Body of pancreas (tissue), 4 donors: ENCODE results near the gene DHRS7B. TPM values are rescaled to one million over a fixed set of nuclear protein-coding genes. Genes with fewer than 3 reads are reported as not detected.

Experiments used
- ATAC-seq: fragments of 150-250 bp; one replicate; pipeline ENCODE4 v1.9.1; 2016
- DNase-seq, 4 donors: peaks; one replicate each; pipeline ENCODE4 v3.0.0-alpha.2; 2019
- H3K27ac ChIP-seq, 4 donors: fragments of 200-600 bp; sonication (generic); 1 replicate in 3 of 4; 2 replicates in 1 of 4; pipeline versions ENCODE4 v1.5.1 to v1.6.1; 2016 to 2019; ENCODE audit warnings: mild to moderate bottlenecking in 1 of 4, mixed read lengths in 1 of 4, moderate library complexity in 1 of 4
- H3K27me3 ChIP-seq, 2 donors: fragments of 200-600 bp; sonication (generic); one replicate each; pipeline ENCODE4 v1.6.0; 2016; ENCODE audit warnings: mild to moderate bottlenecking in 1 of 2
- H3K36me3 ChIP-seq, 2 donors: fragments of 200-600 bp; sonication (generic); replicated peaks in 1 of 2; 2 replicates each; pipeline ENCODE4 v1.5.1; 2016; ENCODE audit warnings: low read depth in 2 of 2; ENCODE audit not compliant: insufficient read depth in 1 of 2
- H3K4me1 ChIP-seq: fragments of 200-600 bp; sonication (generic); one replicate; pipeline ENCODE4 v1.6.0; 2016
- H3K4me3 ChIP-seq, 2 donors: fragments of 200-600 bp; sonication (generic); 1 replicate in 1 of 2; 2 replicates in 1 of 2; pipeline ENCODE4 v1.5.1; 2016 to 2019
- H3K9me3 ChIP-seq, 3 donors: fragments of 200-600 bp; sonication (generic); 1 replicate in 2 of 3; 2 replicates in 1 of 3; pipeline ENCODE4 v1.5.1; 2016
- POLR2A ChIP-seq, 3 donors: fragments of 450-650 bp; IDR thresholded peaks; one replicate each; pipeline ENCODE4 v1.6.1; 2016; ENCODE audit warnings: antibody characterized with exemption in 3 of 3, mild to moderate bottlenecking in 2 of 3
- whole genome bisulfite sequencing, 2 donors: methylation state at CpG; one replicate each; pipeline ENCODE4 v1.1.5; 2017; 5-methylcytosine and 5-hydroxymethylcytosine counted together
- intact Hi-C: fragments of 100-400 bp; cut with DNase I; formaldehyde crosslinking; loops from one replicate; pipeline ENCODE4 v1.15.1; 2023
- total RNA-seq, 2 donors: library from RNA; depleted of rRNA; stranded (reverse); fragments of >200 nt; gene quantifications; one replicate each; pipeline ENCODE4 v1.1.0, GENCODE V29; 2016
- TF ChIP-seq, protein P1 (sequence below), 7 experiments: fragments of 450-650 bp in 4 of 7; fragments of 200-600 bp in 3 of 7; sonication (generic) in 3 of 7; IDR thresholded peaks; one replicate each; pipeline ENCODE4 v1.5.1; 2016 to 2019; ENCODE audit warnings: antibody characterized with exemption in 7 of 7

Gene DHRS7B
- total RNA-seq, 2 donors from 2014 or later = 14.0 to 14.5 TPM

DNA sequence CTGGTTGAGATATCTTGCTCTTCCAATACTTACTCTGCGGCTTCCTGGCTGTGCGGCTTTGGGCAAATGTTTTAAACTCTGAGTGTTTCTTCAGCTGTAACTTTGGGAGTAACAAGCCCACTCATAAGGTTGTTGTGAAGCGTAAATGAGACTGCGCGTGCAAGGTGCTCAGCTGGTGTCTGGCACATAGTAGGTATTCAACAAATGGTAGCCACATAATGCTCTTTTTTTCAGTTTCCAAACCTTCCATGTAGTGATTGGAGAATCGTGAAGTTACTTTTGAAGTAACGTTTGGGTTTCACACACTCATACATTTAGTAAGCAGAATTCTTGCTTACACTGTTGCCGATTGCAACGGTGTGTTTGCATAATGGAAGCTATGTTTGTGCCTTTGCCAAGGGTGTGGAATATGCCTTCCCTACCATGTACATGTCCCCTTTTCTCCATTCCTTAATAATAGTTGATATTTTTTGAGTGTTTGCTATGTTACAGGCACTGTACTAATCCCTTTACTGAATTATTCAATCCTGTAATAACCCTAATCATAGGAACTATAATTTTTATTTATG is 829 bp downstream of the DHRS7B start:
- ATAC-seq = no peak
- peaks cover 13% of the 10 kb centered on the region for H3K4me1 ChIP-seq
- DNase-seq = no peak

DNA sequence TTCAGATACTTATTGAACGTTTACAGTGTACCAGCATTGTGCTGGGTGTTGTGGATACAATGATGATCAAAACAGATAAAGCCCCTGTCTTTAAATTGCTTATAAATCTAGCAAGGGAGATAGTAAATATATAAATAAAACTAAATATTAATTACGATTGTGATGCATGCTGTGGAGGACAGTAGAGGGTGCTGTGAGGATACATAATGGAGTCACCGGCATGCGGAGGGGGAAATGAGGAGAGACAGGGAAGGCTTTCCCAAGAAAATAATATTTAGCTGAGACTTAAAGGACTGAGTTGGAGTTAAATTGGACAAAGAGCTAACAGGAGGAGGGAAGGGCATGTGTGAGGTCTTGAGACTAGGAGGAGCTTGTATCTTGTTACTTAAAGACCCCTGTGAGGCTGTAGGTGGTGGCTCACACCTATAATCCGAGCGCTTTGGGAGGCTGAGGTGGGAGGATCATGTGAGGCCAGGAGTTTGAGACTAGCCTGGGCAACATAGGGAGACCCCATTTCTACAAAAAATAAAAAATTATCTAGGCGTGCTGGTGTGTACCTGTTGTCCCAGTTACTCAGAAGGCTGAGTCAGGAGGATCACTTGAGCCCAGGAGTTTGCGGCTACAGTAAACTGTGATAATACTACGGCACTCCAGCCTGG is 2.4 kb downstream of the DHRS7B start:
- no peak overlapping the region for H3K4me3 ChIP-seq
- intact Hi-C loops = no loop called here
- 66 to 67% methylated on average over 9 of the region's 9 CpGs for WGBS, 2 donors
- peaks cover 13% of the 10 kb centered on the region for H3K4me1 ChIP-seq
- DNase-seq (peak in 3 of 4 donors; percentile 15 to 24 (median 20)), ATAC-seq (no peak)
- H3K36me3 ChIP-seq = no peaks in the 10 kb centered on the region
- no peak for TF ChIP-seq POLR2A (IDR thresholded peaks at IDR 0.05)
- TF ChIP-seq, protein P1, sequence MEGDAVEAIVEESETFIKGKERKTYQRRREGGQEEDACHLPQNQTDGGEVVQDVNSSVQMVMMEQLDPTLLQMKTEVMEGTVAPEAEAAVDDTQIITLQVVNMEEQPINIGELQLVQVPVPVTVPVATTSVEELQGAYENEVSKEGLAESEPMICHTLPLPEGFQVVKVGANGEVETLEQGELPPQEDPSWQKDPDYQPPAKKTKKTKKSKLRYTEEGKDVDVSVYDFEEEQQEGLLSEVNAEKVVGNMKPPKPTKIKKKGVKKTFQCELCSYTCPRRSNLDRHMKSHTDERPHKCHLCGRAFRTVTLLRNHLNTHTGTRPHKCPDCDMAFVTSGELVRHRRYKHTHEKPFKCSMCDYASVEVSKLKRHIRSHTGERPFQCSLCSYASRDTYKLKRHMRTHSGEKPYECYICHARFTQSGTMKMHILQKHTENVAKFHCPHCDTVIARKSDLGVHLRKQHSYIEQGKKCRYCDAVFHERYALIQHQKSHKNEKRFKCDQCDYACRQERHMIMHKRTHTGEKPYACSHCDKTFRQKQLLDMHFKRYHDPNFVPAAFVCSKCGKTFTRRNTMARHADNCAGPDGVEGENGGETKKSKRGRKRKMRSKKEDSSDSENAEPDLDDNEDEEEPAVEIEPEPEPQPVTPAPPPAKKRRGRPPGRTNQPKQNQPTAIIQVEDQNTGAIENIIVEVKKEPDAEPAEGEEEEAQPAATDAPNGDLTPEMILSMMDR (IDR thresholded peaks at IDR 0.05) = peak in 6 of 7 experiments; percentile 24 to 52 (median 41)
- no peaks in the 10 kb centered on the region for H3K27me3 ChIP-seq
- H3K9me3 ChIP-seq = no peaks in the 10 kb centered on the region
- no peak overlapping the region for H3K27ac ChIP-seq

More for the DNA sequence above, 829 bp downstream of the DHRS7B start:
- H3K9me3 ChIP-seq = no peaks in the 10 kb centered on the region
- H3K4me3 ChIP-seq = peak overlapping the region; percentile 49 to 73
- H3K36me3 ChIP-seq = no peaks in the 10 kb centered on the region
- 3 to 7% methylated on average over 9 of the region's 9 CpGs for WGBS, 2 donors
- peak overlapping the region; percentile 89 to 98 (median 91) for H3K27ac ChIP-seq
- no peaks in the 10 kb centered on the region for H3K27me3 ChIP-seq
- intact Hi-C loops = no loop called here
- TF ChIP-seq, protein P1 (IDR thresholded peaks at IDR 0.05) = no peak
- no peak for TF ChIP-seq POLR2A (IDR thresholded peaks at IDR 0.05)

DNA sequence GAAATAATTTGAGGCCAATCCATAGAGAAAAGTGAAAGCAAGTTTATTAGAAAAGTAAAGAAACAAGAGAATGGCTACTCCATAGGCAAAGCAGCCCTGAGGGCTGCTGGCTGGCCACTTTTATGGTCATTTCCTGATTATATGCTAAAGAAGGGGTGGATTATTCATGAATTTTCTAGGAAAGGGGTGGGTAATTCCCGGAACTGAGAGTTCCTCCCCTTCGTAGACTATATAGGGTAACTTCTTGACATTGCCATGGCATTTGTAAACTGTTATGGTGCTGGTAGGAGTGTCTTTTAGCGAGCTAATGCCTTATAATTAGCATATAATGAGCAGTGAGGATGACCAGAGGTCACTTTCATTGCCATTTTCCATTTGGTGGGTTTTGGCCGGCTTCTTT is 4.4 kb downstream of the DHRS7B start:
- H3K4me1 ChIP-seq = peaks cover 12% of the 10 kb centered on the region
- no peaks in the 10 kb centered on the region for H3K9me3 ChIP-seq
- no peak overlapping the region for H3K27ac ChIP-seq
- DNase-seq (no peak), ATAC-seq (no peak)
- H3K36me3 ChIP-seq = no peaks in the 10 kb centered on the region
- TF ChIP-seq, protein P1 (IDR thresholded peaks at IDR 0.05) = no peak
- no peak for TF ChIP-seq POLR2A (IDR thresholded peaks at IDR 0.05)
- 64 to 66% methylated on average over 4 of the region's 4 CpGs for WGBS, 2 donors
- H3K27me3 ChIP-seq = no peaks in the 10 kb centered on the region
- no peak overlapping the region for H3K4me3 ChIP-seq
- intact Hi-C loops = no loop called here

DNA sequence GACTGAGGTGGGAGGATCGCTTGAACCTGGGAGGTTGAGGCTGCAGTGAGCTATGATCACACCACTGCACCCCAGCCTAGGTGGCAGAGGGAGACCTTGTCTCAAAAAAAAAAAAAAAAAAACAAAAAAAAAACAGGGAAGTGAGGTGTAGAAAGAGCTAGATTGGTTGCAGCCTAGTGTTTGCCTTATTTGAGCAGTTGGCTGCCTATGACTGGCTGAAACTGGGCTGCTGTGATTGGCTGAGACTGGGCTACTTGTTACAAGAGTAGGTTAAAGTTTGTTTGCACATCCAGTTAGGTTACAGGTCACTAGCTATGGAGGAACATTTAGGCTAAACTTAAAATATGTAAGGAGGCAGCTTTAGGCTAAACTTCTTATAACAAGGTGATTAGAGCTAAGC is 5.7 kb downstream of the DHRS7B start:
- Histone ChIP-seq H3K9me3 (no peaks in the 10 kb centered on the region), H3K36me3 (no peaks in the 10 kb centered on the region), H3K4me1 (peaks cover 8% of the 10 kb centered on the region), H3K4me3 (no peak overlapping the region), H3K27me3 (no peaks in the 10 kb centered on the region), H3K27ac (no peak overlapping the region)
- intact Hi-C loops = no loop called here
- no peak for ATAC-seq
- TF ChIP-seq POLR2A (IDR thresholded peaks at IDR 0.05) = no peak
- TF ChIP-seq, protein P1 (IDR thresholded peaks at IDR 0.05) = no peak
- no peak for DNase-seq
- WGBS, 2 donors = 92 to 100% methylated on average over 1 of the region's 1 CpG

DNA sequence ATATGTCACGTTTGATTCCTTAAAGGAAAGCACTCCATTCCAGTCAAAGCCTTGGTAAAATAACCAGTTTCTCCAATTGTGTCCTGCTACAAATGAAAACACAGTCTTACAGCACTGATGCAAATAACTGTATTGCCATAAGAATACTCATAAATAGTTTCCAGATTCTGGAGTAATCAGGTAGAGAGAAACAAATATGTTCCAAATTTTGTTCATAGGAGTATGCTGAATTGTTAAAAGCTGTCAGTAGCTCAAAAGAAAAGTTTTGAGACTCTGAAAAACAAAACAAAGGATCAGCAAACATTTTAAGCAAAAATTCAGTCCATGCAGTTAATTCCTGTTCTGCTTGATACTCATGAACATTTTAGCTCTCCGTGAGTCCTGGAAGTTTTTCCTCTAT is 7.8 kb downstream of the DHRS7B start:
- Histone ChIP-seq H3K9me3 (no peaks in the 10 kb centered on the region), H3K36me3 (no peaks in the 10 kb centered on the region), H3K27me3 (no peaks in the 10 kb centered on the region), H3K4me3 (no peak overlapping the region), H3K4me1 (no peaks in the 10 kb centered on the region), H3K27ac (no peak overlapping the region)
- DNase-seq (no peak), ATAC-seq (no peak)
- TF ChIP-seq, protein P1 (IDR thresholded peaks at IDR 0.05) = no peak
- no peak for TF ChIP-seq POLR2A (IDR thresholded peaks at IDR 0.05)
- intact Hi-C loops = no loop called here
- WGBS, 2 donors = 57 to 70% methylated on average over 2 of the region's 2 CpGs
